ENCODE results near the gene GPR156. TPM values are rescaled to one million over a fixed set of nuclear protein-coding genes. Genes with fewer than 3 reads are reported as not detected.
A peak's percentile ranks its signal among the peaks of the same experiment; 100 is the strongest.

Gene GPR156
- total and polyA plus RNA-seq, 2 donors from 2014 or later = 0.17 to 0.50 TPM

GRCh38 chr3:120214176-120214575 lies 70.8 kb downstream of the GPR156 start:
- Histone ChIP-seq H3K4me1 (ENCODE audit: control insufficient read depth in 2 of 3, insufficient read depth in 2 of 3, low read depth in 1 of 3, low read length in 3 of 3) (no peaks in the 10 kb centered on the region), H3K27me3 (ENCODE audit: control insufficient read depth, insufficient read depth, low read length) (no peaks in the 10 kb centered on the region), H3K27ac (ENCODE audit: low read depth in 2 of 2, low read length in 2 of 2) (no peak overlapping the region), H3K4me3 (ENCODE audit: low read length in 3 of 3) (no peak overlapping the region), H3K9me3 (ENCODE audit: control insufficient read depth in 2 of 3, insufficient read depth in 1 of 3, low read length in 3 of 3) (no peaks in the 10 kb centered on the region), H3K36me3 (ENCODE audit: control insufficient read depth in 2 of 3, insufficient read depth in 3 of 3, low read length in 3 of 3) (no peaks in the 10 kb centered on the region), H3K9ac (ENCODE audit: low read length in 3 of 3) (no peak overlapping the region)
- DNase-seq = no peak
- no peak for FAIRE-seq
- intact Hi-C loops (cut with DNase I) = no loop called here
- no peak for TF ChIP-seq CTCF (IDR thresholded peaks at IDR 0.05; ENCODE audit: borderline replicate concordance, extremely low read depth, insufficient read depth)

- no peak for TF ChIP-seq CTCF (IDR thresholded peaks at IDR 0.05; ENCODE audit: borderline replicate concordance, extremely low read depth, insufficient read depth)
- DNase-seq (no peak), FAIRE-seq (no peak)
- Histone ChIP-seq H3K4me3 (ENCODE audit: low read length in 3 of 3) (no peak overlapping the region), H3K27me3 (ENCODE audit: control insufficient read depth, insufficient read depth, low read length) (no peaks in the 10 kb centered on the region), H3K4me1 (ENCODE audit: control insufficient read depth in 2 of 3, insufficient read depth in 2 of 3, low read depth in 1 of 3, low read length in 3 of 3) (no peaks in the 10 kb centered on the region), H3K9ac (ENCODE audit: low read length in 3 of 3) (no peak overlapping the region), H3K9me3 (ENCODE audit: control insufficient read depth in 2 of 3, insufficient read depth in 1 of 3, low read length in 3 of 3) (no peaks in the 10 kb centered on the region), H3K27ac (ENCODE audit: low read depth in 2 of 2, low read length in 2 of 2) (no peak overlapping the region), H3K36me3 (ENCODE audit: control insufficient read depth in 2 of 3, insufficient read depth in 3 of 3, low read length in 3 of 3) (no peaks in the 10 kb centered on the region)
- intact Hi-C loops (cut with DNase I) = no loop called here
These were observed 72.5 kb downstream of the GPR156 start for GRCh38 chr3:120212505-120212904.

- no peak for TF ChIP-seq CTCF (IDR thresholded peaks at IDR 0.05; ENCODE audit: borderline replicate concordance, extremely low read depth, insufficient read depth)
- Histone ChIP-seq H3K9me3 (ENCODE audit: control insufficient read depth in 2 of 3, insufficient read depth in 1 of 3, low read length in 3 of 3) (no peaks in the 10 kb centered on the region), H3K9ac (ENCODE audit: low read length in 3 of 3) (no peak overlapping the region), H3K27ac (ENCODE audit: low read depth in 2 of 2, low read length in 2 of 2) (no peak overlapping the region), H3K4me1 (ENCODE audit: control insufficient read depth in 2 of 3, insufficient read depth in 2 of 3, low read depth in 1 of 3, low read length in 3 of 3) (peaks cover 0 to 2% (median 0%) of the 10 kb centered on the region in 3 donors), H3K4me3 (ENCODE audit: low read length in 3 of 3) (no peak overlapping the region), H3K36me3 (ENCODE audit: control insufficient read depth in 2 of 3, insufficient read depth in 3 of 3, low read length in 3 of 3) (no peaks in the 10 kb centered on the region), H3K27me3 (ENCODE audit: control insufficient read depth, insufficient read depth, low read length) (no peaks in the 10 kb centered on the region)
- intact Hi-C loops (cut with DNase I) = no loop called here
- DNase-seq (no peak), FAIRE-seq (no peak)
These were observed 75.6 kb downstream of the GPR156 start for GRCh38 chr3:120209425-120209824.

GRCh38 chr3:120204338-120204737 lies 80.7 kb downstream of the GPR156 start:
- H3K27ac ChIP-seq (ENCODE audit: low read depth in 2 of 2, low read length in 2 of 2) = peak overlapping the region in 1 of 2 donors; percentile 45
- no peaks in the 10 kb centered on the region for H3K27me3 ChIP-seq (ENCODE audit: control insufficient read depth, insufficient read depth, low read length)
- peaks cover 0 to 8% (median 4%) of the 10 kb centered on the region in 3 donors for H3K4me1 ChIP-seq (ENCODE audit: control insufficient read depth in 2 of 3, insufficient read depth in 2 of 3, low read depth in 1 of 3, low read length in 3 of 3)
- no peak for FAIRE-seq
- no peak overlapping the region for H3K9ac ChIP-seq (ENCODE audit: low read length in 3 of 3)
- H3K36me3 ChIP-seq (ENCODE audit: control insufficient read depth in 2 of 3, insufficient read depth in 3 of 3, low read length in 3 of 3) = no peaks in the 10 kb centered on the region
- DNase-seq = no peak
- intact Hi-C loops (cut with DNase I) = no loop called here
- TF ChIP-seq CTCF (IDR thresholded peaks at IDR 0.05; ENCODE audit: borderline replicate concordance, extremely low read depth, insufficient read depth) = no peak
- H3K4me3 ChIP-seq (ENCODE audit: low read length in 3 of 3) = no peak overlapping the region
- no peaks in the 10 kb centered on the region for H3K9me3 ChIP-seq (ENCODE audit: control insufficient read depth in 2 of 3, insufficient read depth in 1 of 3, low read length in 3 of 3)

Data from kidney (tissue), 14 donors.